22Rv1 (cell line): ENCODE results near the gene TMEM270.

Source experiments
- CTCF ChIP-seq: fragments of 450-650 bp; IDR thresholded peaks from 2 replicates; pipeline ENCODE4 v1.5.1; 2017; ENCODE audit warnings: mild to moderate bottlenecking
- ZFX ChIP-seq: fragments of 450-650 bp; IDR thresholded peaks from 2 replicates; pipeline ENCODE4 v1.6.1; 2017; ENCODE audit warnings: antibody characterized with exemption, borderline replicate concordance

DNA sequence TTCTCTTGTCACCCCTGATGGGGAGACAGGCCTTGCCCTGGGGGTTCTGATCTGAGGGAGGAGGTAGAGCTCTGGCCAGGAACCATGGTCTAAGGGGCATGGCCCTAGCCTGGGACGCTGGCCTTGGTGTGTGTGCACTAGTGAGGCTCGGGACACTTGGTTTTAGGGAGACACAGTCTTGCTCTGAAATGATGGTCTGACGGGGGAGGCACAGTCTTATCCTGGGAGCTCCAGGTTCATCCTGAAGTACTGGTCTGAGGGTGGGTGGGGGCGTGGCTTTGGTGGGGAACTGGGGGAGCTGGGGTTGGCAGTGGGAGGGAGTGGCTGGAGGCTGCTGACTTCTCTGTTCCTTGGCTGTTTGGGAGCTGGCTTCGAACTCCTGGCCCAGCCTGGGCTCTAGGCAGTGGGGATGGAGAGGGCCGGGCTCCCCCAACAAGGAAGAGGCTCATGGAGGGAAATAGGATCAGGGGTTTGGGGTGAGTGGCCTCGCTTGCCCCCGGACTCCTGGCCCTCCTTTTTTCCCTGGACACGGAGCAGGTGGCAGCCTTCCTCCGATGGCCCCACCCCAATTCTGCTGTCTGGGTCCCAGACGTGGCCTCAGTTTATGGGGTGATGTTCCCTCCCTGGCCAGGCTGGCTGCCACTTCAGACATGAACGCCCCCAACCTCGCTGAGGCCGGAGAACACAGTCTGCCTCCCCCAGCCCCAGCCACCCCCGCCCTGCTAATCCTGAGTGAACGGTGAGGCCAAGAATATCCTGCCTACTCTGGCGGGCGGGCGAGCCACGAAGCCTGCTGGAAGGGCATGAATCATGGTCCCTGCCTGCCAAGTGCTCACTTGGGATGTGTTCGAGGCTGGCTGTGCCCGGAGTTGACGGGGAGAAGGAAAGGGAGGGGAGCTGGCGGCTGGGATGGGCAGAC is 43.5 kb downstream of the TMEM270 start:
- TF ChIP-seq CTCF (no peak), ZFX (no peak)
